Stimulated activated naive CD8-positive, alpha-beta T cell treated with anti-CD3 and anti-CD28 coated beads, Interleukin-15, Interleukin-2, amounts not matched to agents 100 ng/mL and 50 ng/mL, for 24 hours (primary cell): Measurements from ENCODE around the gene MED10.

Experiments used
- H3K27ac Mint-ChIP-seq: one replicate; pipeline ENCODE4 v1.8.0; 2021; ENCODE audit warnings: mild to moderate bottlenecking, mixed read lengths
- H3K27me3 Mint-ChIP-seq: one replicate; pipeline ENCODE4 v1.8.0; 2021; ENCODE audit warnings: mixed read lengths
- H3K36me3 Mint-ChIP-seq: one replicate; pipeline ENCODE4 v1.8.0; 2021; ENCODE audit warnings: low read depth, mixed read lengths
- H3K4me1 Mint-ChIP-seq: one replicate; pipeline ENCODE4 v1.8.0; 2021; ENCODE audit warnings: low read depth, mixed read lengths
- H3K4me3 Mint-ChIP-seq: one replicate; pipeline ENCODE4 v1.8.0; 2021; ENCODE audit warnings: mild to moderate bottlenecking, mixed read lengths
- H3K9me3 Mint-ChIP-seq: one replicate; pipeline ENCODE4 v1.8.0; 2021; ENCODE audit warnings: mixed read lengths

The MED10 gene

DNA sequence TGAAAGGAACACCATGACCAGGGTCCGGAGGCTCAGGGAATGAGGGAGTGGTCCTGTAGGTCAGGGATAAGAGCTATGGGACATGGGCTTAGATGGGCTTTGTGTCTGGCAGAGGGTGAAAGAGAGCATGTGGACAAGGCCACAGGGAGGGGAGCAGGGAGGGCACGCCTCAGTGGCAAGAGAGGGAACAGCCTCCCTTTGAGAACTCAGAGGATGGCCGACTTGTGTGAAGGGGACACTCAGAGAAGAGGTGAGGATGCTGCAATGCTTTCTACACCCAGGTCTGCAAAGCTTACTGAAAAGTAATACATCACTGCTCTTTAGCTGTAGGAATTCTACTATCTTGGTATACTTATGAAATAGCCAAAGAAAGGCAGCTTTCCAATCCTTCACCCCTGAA lies 23.5 kb downstream of the MED10 start:
- H3K27ac Mint-ChIP-seq = no peak overlapping the region
- no peak overlapping the region for H3K4me3 Mint-ChIP-seq
- H3K36me3 Mint-ChIP-seq = peaks cover 26% of the 10 kb centered on the region
- H3K9me3 Mint-ChIP-seq = no peaks in the 10 kb centered on the region
- H3K4me1 Mint-ChIP-seq = peaks cover 12% of the 10 kb centered on the region
- no peaks in the 10 kb centered on the region for H3K27me3 Mint-ChIP-seq

DNA sequence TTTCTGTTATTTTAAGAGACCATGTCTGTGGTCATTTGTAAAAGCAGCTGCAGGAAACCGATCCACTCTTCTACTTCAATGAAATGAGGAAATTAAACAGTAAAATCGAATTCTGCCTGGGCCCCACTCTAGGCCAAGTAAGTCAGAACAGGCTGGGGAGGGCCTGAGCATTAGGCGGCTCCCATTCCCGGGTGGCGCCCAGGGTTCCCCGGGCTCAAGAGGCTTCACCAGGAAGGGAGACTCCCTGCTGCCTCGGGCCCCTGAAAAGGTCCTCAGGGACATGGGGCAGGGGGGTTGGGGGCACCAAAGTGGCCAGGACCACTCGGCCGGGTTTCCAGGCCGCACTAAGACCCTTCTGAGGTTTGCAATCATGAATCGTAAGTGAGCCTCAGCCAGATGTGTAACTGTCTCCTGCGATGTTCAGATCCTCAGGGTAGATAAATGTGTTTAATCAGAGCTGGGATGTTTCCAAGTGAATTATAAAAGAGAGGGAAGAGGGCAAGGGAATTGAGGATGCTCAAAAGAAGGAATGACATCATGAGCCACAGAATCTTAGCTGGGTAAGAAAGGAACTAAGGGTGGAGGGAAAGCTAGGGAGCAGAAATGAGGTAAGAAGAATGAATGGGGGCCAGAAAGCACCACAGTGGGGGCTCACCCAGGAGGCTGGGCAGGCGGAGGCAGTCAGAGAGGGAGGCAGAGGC lies 24.6 kb downstream of the MED10 start:
- Mint-ChIP-seq H3K9me3 (no peaks in the 10 kb centered on the region), H3K4me3 (no peak overlapping the region), H3K4me1 (peaks cover 6% of the 10 kb centered on the region), H3K27ac (no peak overlapping the region), H3K27me3 (no peaks in the 10 kb centered on the region), H3K36me3 (peaks cover 21% of the 10 kb centered on the region)

DNA sequence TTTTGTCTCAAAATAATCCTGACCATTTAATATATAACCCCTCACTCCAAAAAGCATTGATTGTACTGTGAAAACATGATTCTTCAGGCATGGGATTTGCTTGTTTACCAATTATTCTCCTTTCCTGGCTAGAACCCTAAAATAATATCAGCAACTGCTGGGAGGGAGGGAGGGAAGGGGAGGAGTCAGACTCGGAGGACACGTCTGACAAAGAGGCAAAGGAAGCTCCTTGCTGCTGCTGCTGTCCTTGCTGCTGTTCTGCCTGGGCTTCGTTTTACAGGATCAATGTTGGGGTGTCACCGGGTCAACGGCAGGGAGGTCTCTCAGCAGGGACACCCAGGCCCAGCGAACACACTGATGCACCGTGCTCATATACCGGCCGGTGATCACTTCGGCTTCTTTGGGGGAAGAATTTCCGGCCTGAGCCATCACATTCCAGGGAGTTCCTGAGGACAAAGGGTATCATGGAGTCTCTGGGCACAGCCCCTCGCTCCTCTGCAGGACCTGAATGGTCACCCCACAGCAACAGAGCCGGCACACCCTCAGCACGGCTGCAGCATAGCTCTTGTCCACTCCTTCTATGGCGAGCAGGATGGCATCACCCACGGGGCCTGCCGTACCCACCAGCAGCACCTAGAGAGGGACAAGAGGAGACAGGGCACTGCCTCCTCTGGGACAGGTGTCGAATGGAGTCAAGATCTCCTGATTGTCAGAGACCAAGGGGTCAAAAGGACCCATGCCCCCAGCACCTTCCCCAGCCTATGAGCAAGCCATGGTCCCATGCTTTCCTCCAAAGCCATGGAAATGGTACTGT lies 27.9 kb downstream of the MED10 start:
- H3K36me3 Mint-ChIP-seq = peaks cover 8% of the 10 kb centered on the region
- H3K27ac Mint-ChIP-seq = no peak overlapping the region
- H3K4me3 Mint-ChIP-seq = no peak overlapping the region
- no peaks in the 10 kb centered on the region for H3K27me3 Mint-ChIP-seq
- H3K9me3 Mint-ChIP-seq = no peaks in the 10 kb centered on the region
- peaks cover 6% of the 10 kb centered on the region for H3K4me1 Mint-ChIP-seq

DNA sequence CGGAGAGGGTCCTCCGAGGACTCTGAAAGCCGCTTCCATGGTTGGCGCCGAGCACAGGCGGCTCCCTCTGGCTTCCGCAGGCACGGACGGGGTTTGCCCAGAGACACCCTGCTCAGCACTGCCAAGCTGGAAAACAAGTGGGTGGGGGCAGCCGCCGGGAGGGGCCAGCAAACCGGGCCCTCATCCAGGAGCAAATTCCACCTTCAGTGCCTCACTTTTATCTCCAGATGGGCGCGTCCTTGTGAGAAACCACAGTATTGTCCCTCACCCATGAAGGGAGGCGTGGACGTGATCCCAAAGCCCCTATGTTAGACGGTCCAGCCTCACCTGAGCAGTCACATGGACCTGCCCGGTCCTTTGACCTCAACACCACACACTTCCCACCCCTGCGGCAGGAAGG lies 29.0 kb downstream of the MED10 start:
- Mint-ChIP-seq H3K4me1 (peaks cover 6% of the 10 kb centered on the region), H3K36me3 (peaks cover 8% of the 10 kb centered on the region), H3K4me3 (no peak overlapping the region), H3K27me3 (no peaks in the 10 kb centered on the region), H3K9me3 (no peaks in the 10 kb centered on the region), H3K27ac (no peak overlapping the region)

DNA sequence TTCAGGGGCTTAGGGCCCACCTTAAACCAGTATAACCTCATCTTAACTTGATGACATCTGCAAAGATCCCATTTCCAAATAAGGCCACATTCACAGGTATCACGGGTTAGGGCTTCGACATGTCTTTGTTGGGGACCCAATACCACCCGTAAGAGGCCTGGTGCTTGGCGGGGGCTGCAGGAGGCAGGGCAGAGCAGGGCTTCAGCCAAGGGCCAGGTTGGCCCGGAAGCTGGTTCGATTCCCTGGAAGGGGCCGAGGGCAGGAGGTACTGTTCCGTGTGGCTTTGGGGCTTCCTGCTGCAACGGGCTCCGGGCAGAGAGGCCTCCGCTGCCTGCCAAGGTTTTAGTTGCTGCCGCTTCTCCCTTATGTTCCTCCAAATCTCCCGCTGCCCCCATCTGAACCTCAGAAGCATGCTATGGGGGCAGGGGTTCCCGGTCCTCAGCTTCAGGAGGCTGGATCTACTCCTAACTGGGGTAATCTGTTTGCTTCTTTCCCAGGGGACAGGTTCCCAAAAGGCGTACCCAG lies 29.8 kb downstream of the MED10 start:
- H3K9me3 Mint-ChIP-seq = no peaks in the 10 kb centered on the region
- no peak overlapping the region for H3K27ac Mint-ChIP-seq
- H3K27me3 Mint-ChIP-seq = no peaks in the 10 kb centered on the region
- H3K4me3 Mint-ChIP-seq = no peak overlapping the region
- peaks cover 6% of the 10 kb centered on the region for H3K4me1 Mint-ChIP-seq
- H3K36me3 Mint-ChIP-seq = peaks cover 8% of the 10 kb centered on the region

DNA sequence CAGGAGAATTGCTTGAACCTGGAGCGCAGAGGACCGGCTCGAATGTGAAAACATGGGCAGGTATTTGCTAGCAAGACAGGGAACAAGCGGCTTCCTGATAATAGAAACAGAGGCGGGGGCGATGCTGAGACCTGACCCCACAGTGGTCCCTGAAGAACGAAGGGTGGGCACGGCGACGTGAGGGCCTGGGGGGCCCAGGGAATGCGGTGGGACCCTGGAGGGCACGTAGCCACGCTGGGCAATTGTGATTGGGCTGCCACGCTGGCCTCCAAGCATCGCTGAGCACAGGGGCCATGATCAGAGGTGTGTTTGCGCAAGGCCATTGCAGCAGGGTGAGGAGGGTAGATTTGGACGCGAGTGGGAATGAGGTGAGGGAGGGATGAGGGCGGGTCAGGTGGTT lies 30.7 kb downstream of the MED10 start:
- no peaks in the 10 kb centered on the region for H3K27me3 Mint-ChIP-seq
- H3K9me3 Mint-ChIP-seq = no peaks in the 10 kb centered on the region
- H3K4me1 Mint-ChIP-seq = peaks cover 6% of the 10 kb centered on the region
- peaks cover 8% of the 10 kb centered on the region for H3K36me3 Mint-ChIP-seq
- no peak overlapping the region for H3K4me3 Mint-ChIP-seq
- no peak overlapping the region for H3K27ac Mint-ChIP-seq

DNA sequence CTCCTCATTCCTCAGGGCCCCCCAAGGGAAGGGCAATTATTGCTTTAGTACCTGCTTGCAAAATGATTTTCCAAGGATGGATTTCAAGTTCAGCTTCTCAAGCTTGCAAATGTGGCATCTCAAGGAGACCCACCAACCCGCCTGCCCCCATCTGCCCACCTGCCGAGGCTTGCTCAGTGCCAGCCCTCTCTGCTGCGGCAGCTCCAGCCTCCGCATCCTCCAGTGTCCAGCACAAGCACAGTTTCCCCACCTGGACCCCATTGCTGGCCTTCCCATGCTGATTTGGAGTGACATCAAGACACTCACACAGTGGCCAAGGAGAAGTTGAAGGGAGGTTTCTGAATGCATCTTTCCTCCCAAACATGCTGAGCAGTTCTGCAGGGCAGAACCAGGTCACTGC lies 31.2 kb downstream of the MED10 start:
- H3K27ac Mint-ChIP-seq = no peak overlapping the region
- no peak overlapping the region for H3K4me3 Mint-ChIP-seq
- no peaks in the 10 kb centered on the region for H3K27me3 Mint-ChIP-seq
- H3K36me3 Mint-ChIP-seq = peaks cover 3% of the 10 kb centered on the region
- no peaks in the 10 kb centered on the region for H3K9me3 Mint-ChIP-seq
- peaks cover 4% of the 10 kb centered on the region for H3K4me1 Mint-ChIP-seq

DNA sequence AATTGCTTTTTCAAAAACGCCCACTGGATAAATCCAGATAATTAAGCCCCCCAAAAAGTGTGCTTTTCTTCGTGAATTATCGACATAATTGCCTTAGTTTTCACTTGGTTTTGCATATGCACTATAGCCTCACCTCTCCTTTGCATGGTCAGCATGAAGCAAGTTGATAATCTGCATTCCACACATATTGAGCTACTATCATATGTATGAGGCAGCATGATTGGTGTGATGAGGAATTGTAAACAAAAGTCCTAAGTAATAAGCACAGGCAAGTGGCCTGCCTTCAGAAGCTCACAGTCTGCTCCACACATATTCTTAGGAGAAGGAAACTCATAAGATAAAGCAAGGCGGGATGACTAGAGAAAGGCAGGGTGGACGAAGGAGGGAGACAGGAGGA lies 33.8 kb downstream of the MED10 start:
- H3K9me3 Mint-ChIP-seq = no peaks in the 10 kb centered on the region

DNA sequence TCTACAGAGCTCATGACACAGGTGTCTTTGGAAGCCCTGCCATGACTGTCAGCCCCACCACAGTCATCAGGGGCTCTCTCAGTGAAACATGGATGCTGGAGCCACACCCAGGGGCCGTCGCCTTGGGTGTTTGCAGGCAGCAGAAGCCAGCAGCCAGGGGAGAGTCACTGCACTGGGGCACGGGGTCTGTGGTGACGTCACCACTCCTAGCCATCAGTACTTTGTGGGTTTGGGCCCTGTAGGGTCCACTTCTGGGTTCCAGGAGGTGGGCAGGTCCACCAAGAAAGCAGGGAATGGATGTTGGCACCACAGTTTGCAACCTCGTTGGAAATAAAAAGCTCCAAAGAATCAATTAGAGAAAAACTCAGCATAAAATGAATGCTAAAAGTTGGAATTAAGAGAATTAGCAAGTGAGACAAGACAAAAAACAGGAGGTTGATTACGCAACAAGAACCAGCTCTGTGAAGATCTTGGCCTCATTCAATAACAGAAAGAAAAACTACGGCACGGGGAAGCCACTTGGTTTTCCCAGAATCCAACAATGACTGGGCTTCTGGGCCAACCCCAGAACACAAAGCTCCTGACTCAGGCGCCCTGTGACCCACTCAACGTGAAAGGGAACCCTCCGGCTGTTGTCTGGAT lies 34.3 kb downstream of the MED10 start:
- Mint-ChIP-seq H3K4me3 (no peak overlapping the region), H3K9me3 (no peaks in the 10 kb centered on the region), H3K4me1 (no peaks in the 10 kb centered on the region), H3K36me3 (no peaks in the 10 kb centered on the region), H3K27me3 (no peaks in the 10 kb centered on the region), H3K27ac (no peak overlapping the region)

More for the DNA sequence above, 33.8 kb downstream of the MED10 start:
- no peak overlapping the region for H3K27ac Mint-ChIP-seq
- no peaks in the 10 kb centered on the region for H3K27me3 Mint-ChIP-seq
- H3K36me3 Mint-ChIP-seq = no peaks in the 10 kb centered on the region
- H3K4me3 Mint-ChIP-seq = no peak overlapping the region
- no peaks in the 10 kb centered on the region for H3K4me1 Mint-ChIP-seq

DNA sequence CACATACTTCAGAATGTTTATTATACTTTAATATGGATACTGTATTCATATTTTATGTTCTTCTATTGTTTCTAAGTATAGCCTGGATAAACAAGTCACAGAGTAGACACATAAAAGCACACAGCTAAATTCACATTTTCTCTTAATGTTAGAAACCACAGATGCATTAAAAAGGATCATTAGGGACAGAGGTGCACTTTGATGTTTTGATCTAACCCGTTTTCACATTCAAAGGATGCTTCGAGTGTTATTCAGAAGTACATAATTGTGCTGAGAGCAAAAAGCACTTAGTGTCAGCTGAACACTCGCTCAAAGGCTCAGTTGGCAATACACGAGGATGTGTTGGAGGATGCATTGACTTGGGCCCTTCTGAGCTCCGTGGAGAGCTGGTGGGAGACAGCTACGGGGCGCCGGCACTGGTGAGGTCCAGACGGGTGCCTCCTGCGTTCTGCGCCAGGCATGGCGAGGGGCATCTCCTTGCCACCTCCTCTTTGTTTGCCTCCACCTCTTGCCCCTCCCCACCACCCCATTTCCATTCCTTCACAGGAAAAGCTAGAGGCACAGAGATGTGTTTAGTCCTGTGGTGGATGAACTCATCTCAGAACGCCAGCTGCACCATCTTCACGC lies 35.5 kb downstream of the MED10 start:
- Mint-ChIP-seq H3K27me3 (no peaks in the 10 kb centered on the region), H3K4me3 (no peak overlapping the region), H3K4me1 (no peaks in the 10 kb centered on the region), H3K27ac (no peak overlapping the region), H3K36me3 (no peaks in the 10 kb centered on the region), H3K9me3 (no peaks in the 10 kb centered on the region)

DNA sequence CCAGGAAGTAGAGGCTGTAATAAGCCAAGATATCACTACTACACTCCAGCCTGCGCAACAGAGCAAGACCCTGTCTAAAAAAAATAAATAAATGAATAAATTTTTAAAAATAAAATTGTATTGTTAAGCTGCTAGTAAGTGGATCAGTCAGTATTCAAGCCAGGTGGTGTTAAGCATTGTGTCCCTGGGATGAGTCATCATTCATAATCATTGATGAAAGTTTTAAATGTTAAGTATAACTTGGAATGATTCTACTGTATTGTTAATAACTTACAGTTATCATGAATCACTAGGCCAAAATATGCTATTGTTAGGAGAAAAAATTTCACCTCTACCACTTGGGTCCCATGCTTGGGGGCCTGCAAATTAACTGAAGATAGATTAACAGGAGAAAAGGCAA lies 38.2 kb downstream of the MED10 start:
- Mint-ChIP-seq H3K4me3 (no peak overlapping the region), H3K27me3 (no peaks in the 10 kb centered on the region), H3K9me3 (no peaks in the 10 kb centered on the region), H3K4me1 (no peaks in the 10 kb centered on the region), H3K36me3 (no peaks in the 10 kb centered on the region), H3K27ac (no peak overlapping the region)

DNA sequence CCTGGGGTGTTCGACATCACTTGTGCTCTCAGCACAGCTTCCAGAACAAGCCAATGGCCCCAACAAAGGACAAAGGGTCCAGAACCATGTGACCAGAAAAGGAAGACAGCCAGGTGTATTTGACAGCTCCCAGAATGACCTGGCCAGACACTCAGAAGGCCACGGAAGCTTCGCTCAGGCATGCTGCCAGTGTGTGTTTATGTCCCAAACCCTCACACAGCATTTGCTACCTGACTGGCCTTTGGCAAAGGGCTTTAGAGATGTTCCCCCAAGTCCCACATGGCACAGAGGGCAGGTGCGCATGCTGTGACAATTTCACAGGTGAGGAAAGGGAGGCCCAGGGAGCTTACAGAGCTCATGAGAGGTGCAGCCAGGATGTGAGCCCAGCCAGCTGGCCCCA lies 39.5 kb downstream of the MED10 start:
- peaks cover 5% of the 10 kb centered on the region for H3K36me3 Mint-ChIP-seq
- no peaks in the 10 kb centered on the region for H3K27me3 Mint-ChIP-seq
- H3K9me3 Mint-ChIP-seq = no peaks in the 10 kb centered on the region
- H3K4me1 Mint-ChIP-seq = no peaks in the 10 kb centered on the region
- no peak overlapping the region for H3K27ac Mint-ChIP-seq
- H3K4me3 Mint-ChIP-seq = no peak overlapping the region

DNA sequence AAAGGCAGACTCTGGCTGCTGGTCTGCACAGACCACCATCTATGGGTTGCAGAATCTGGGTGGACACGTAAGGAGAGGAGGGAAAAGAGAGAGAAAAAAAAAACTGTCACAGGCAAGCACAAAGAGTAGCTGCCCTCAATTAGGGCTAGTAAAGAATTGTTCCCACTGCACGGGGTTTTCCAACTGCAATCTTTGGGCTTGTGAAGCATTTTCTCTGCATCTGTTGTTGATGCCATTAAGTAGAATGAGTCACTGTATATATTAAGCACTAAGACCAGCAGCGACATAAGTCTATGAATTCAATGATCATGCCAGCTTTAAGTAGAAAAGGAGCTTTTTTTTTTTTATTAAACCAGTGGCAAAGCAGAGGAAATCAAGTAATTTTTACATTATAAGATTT lies 40.2 kb downstream of the MED10 start:
- Mint-ChIP-seq H3K27me3 (no peaks in the 10 kb centered on the region), H3K4me1 (no peaks in the 10 kb centered on the region), H3K36me3 (peaks cover 7% of the 10 kb centered on the region), H3K4me3 (no peak overlapping the region), H3K9me3 (no peaks in the 10 kb centered on the region), H3K27ac (no peak overlapping the region)

DNA sequence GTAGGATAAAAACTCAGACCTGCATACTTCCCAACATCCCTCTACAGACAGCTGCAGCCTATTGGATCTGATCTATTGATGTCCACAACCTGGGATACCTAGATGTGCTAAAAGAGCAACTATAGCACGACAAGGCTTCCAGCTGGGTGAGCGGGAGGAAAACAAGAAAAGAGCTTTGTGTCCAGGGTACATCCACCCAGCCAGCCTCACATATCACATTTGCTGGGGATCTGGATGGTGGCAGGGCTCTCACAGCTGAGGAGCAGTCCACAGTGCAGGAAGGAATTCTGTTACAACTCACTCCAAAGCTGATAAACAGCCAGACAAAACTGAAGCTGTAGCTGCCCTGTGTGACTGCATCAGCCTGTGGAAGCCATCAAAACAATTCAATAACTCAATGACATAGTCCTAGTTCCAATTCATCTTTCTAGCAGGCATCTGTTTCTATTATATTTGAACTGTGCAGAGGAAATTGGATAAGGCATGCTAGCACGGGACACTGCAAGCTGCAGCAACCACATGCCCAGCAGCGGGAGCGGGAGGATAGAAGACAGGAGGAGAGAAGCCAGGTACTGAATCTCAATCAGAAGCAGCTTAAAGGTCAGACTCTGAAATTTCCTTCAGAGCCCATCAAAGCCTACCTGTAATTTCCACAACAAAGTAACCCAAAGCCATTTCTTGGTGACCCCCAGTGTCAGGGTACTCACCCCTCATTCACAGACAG lies 45.0 kb downstream of the MED10 start:
- Mint-ChIP-seq H3K27me3 (no peaks in the 10 kb centered on the region), H3K36me3 (peaks cover 25% of the 10 kb centered on the region), H3K4me1 (no peaks in the 10 kb centered on the region), H3K4me3 (no peak overlapping the region), H3K27ac (no peak overlapping the region), H3K9me3 (peaks cover 16% of the 10 kb centered on the region)
